GM12873 (cell line): ENCODE results near the gene STUM.

Experiments
- CTCF ChIP-seq: IDR thresholded peaks from 2 replicates; pipeline ENCODE4 v1.5.1; 2012; ENCODE audit warnings: low read depth, mild to moderate bottlenecking, moderate library complexity, low read length, control low read depth; ENCODE audit not compliant: insufficient read depth; ENCODE audit errors: missing control alignments

The STUM gene

DNA sequence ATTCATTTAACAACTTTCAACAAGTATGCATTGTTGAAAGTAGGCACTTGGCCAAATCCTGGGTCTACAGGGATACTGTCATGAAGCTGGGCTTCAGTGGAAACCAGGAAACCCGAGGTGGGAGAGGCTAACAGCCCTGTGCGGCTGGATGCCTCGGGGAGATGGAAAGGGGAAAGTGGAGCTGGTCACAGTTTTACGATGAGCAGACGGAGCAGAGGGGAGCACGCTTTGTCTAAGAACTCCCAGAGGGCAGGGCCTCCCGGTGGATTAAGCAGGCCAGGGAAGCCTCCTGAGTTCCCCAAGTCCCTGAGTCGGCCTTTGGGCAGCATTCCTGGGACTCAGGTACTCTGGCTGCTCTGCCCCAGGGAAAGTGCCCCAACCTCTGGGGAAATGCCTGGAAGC is 23.8 kb downstream of the STUM start:
- no peak for TF ChIP-seq CTCF

GRCh38 chr1:226574044-226574443 is 25.5 kb downstream of the STUM start:
- TF ChIP-seq CTCF, result no peak

DNA sequence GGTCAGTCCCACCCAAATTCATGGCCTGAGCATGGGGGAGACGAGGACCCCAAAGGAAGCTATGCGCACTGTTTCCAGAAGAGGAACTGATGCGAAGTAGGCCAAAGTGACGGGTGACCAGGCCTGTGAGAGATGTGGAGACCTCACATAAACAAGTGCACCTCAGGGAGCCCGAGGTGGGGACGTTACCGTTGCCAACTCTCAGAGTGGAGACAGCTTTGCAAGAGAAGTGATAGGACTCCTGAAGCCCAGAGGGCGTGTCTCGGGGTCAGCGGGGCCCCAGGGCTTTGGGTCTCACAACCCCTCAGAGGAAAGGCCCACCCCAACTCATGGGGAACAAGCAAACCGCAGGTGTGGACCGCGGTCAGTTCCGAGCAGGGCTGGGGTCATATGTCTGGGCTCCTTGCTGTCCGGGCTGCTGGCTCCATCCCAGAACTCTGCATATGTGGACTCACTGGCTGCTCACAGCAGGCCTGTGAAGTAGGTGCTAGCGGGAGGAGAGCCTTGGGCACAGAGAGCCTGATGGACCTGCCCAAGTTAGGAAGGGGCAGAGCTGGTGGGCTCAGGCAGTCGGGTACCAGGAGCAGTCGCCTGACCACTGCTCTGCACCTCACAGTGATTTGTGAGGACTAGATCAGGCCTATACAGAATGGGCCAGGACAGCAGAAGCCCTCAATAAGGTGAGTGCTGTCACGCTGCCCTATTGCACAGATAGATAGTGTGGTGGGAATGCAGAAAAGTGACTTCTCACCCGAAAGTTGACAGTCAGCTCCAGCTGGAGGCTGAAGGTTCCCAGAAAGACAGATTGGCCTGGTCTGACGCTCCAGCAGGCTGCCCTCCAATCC is 26.2 kb downstream of the STUM start:
- TF ChIP-seq CTCF, result no peak

GRCh38 chr1:226575436-226575720 is 26.8 kb downstream of the STUM start:
- TF ChIP-seq CTCF, result no peak

DNA sequence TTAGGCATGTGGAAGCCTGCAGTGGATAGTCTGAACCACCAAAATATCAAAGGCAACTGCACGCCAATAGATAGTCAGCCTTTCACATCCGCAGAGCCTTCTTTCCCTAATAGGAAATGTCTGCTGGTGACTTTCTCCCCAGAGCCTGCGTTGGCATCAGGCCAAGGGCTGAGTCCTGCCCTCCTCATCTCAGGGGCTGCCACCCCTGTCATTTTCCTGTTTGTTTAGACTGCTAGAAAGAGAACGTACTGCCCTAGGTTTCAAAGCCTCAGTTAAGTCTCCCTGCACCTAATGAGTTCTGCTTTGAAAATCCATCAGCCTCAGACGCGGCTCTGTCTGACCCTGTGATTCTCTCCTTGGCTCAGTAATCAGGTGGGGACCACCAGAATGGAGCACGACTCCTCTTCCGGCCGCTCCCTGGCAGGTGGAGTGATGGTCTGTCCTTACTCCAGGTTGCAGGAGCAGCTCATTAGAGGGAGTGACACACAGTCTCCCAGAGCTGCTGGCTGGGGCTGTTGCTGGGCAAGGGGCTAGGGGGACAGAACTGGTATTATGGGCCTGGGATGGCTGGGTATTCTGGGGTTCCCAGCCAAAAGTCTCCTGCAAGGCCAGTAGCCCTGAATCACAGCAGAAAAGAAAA is 27.3 kb downstream of the STUM start:
- no peak for TF ChIP-seq CTCF

GRCh38 chr1:226576601-226577000 is 28.0 kb downstream of the STUM start:
- no peak for TF ChIP-seq CTCF

DNA sequence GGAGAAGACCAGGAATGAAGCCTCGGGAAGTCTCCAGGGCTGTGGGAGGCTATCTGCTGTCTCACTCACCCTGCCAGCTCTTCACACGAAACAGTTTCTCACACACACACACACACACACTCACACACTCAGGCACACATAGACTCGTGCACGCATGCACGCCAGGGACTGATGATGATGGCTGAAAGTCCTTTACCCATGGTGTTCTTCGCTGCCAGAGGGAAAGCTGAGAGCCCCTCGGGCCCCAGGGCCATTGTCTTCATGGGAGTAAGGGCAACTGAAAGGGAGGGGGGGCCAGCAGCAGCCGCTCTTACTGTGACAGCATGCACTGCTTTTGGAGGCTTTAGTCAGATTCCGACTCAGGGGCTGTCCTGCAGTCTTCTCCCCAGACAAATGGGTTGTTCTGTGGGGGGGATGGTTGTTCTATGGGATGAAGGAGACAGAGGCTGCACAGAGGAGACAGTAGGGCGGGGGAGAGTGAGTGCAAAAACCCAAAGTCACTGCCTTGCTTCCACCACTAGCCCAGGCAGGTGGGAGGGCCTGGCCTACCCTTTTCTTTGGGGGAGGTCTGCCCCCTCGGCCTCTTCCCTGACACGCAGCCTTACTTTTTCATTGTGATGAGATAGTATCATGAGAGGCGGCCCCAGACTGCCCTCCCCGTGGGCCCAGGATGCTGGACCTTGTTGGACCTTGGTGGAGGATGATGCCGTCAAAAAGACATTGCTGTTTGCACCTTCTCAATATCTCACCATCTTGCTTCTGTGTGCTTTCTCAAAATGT is 29.0 kb downstream of the STUM start:
- no peak for TF ChIP-seq CTCF
